HepG2 (cell line): ENCODE data around the gene HUNK.

Experiments
- ADNP ChIP-seq: sonication (generic); formaldehyde crosslinking; IDR thresholded peaks from 2 replicates; pipeline ENCODE4 v1.4.0; 2020; ENCODE audit warnings: missing genetic modification reagents
- CENPBD1 ChIP-seq: sonication (generic); formaldehyde crosslinking; IDR thresholded peaks from 2 replicates; pipeline ENCODE4 v1.8.0; 2022; ENCODE audit warnings: missing genetic modification reagents, low read depth, mild to moderate bottlenecking, borderline replicate concordance
- CHD2 ChIP-seq: IDR thresholded peaks from 2 replicates; pipeline ENCODE4 v1.6.1; 2011; ENCODE audit warnings: low read depth, low read length, improper control_type of control experiment
- CTCF ChIP-seq: sonication (generic); formaldehyde crosslinking; IDR thresholded peaks from 2 replicates; pipeline ENCODE4 v1.5.0; 2020; ENCODE audit warnings: mild to moderate bottlenecking, missing genetic modification reagents, moderate library complexity
- EZH2 ChIP-seq: conservative IDR thresholded peaks from 2 replicates; pipeline ENCODE4 v1.6.1; 2012; ENCODE audit warnings: mild to moderate bottlenecking, low read depth, low read length, moderate library complexity
- FLYWCH1 ChIP-seq: sonication (generic); formaldehyde crosslinking; IDR thresholded peaks from 2 replicates; pipeline ENCODE4 v1.8.1; 2023; ENCODE audit warnings: mild to moderate bottlenecking, missing genetic modification reagents
- FOSL1 ChIP-seq: sonication (generic); formaldehyde crosslinking; IDR thresholded peaks from 2 replicates; pipeline ENCODE4 v1.9.0; 2021; ENCODE audit warnings: missing genetic modification reagents, borderline replicate concordance
- MAX ChIP-seq: IDR thresholded peaks from 2 replicates; pipeline ENCODE4 v1.6.1; 2012; ENCODE audit warnings: inconsistent platforms
- MED8 ChIP-seq: sonication (generic); formaldehyde crosslinking; IDR thresholded peaks from 2 replicates; pipeline ENCODE4 v1.8.1; 2023; ENCODE audit warnings: mild to moderate bottlenecking, missing genetic modification reagents; ENCODE audit not compliant: insufficient replicate concordance
- MYNN ChIP-seq: sonication (generic); formaldehyde crosslinking; IDR thresholded peaks from 2 replicates; pipeline ENCODE4 v1.4.0; 2020; ENCODE audit warnings: mild to moderate bottlenecking, low read depth, missing genetic modification reagents
- SIN3A ChIP-seq: IDR thresholded peaks from 2 replicates; pipeline ENCODE4 v1.6.1; 2011; ENCODE audit warnings: low read depth, mild to moderate bottlenecking, control low read depth, low read length, borderline replicate concordance
- TBL1XR1 ChIP-seq: fragments of 150-350 bp; IDR thresholded peaks from 2 replicates; pipeline ENCODE4 v1.6.1; 2014; ENCODE audit warnings: borderline replicate concordance, low read length; ENCODE audit not compliant: partially characterized antibody
- TF ChIP-seq, protein P1 (sequence below): sonication (generic); formaldehyde crosslinking; IDR thresholded peaks from 2 replicates; pipeline ENCODE4 v1.5.1; 2020; ENCODE audit warnings: mild to moderate bottlenecking, missing genetic modification reagents, moderate library complexity

DNA sequence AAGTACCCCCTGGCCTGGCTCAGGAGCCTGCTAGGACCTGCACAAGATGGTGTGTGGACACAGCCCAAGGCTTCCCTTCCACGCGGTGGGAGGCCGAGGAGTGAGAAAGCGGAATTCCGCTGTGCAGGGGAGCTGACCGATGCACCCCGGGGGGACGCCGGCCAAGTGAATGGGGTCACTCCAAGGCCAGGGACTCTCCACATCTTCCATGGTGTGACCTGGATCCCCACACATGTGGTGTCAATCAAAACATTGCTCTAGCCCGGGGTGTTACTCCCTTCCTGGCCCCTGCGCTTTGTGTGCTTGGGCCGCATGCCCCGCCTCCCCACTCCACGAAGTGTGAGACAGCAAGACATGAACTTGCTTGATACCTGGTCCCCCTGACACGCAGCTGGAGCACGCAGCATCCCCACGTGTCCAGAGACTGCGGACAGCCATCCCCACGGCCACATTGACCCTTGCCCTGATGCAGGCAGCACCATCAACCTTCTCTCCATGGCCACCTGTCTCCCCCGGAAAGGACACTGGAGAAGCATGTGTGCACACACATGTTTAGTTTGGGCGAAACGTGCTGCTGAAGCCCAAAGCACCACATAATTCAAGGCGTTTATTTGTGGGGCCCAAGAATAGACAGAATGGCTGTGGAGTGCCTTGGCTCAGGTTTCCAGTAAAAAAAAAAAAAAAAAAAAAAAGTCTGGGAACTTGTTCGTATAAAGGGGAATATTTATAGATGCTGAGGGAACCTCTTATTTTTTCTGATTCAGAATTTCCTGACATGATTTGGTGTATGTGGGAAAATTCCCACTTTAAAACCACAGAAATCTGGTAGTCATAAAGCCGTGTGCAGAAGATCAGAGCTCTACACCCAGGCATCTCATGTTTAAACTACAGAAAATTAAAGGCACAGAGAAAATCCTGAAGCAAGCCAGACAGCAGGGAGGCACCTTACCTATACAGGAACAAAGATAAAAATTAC, 171.7 kb downstream of the HUNK start:
- TF ChIP-seq, protein P1, sequence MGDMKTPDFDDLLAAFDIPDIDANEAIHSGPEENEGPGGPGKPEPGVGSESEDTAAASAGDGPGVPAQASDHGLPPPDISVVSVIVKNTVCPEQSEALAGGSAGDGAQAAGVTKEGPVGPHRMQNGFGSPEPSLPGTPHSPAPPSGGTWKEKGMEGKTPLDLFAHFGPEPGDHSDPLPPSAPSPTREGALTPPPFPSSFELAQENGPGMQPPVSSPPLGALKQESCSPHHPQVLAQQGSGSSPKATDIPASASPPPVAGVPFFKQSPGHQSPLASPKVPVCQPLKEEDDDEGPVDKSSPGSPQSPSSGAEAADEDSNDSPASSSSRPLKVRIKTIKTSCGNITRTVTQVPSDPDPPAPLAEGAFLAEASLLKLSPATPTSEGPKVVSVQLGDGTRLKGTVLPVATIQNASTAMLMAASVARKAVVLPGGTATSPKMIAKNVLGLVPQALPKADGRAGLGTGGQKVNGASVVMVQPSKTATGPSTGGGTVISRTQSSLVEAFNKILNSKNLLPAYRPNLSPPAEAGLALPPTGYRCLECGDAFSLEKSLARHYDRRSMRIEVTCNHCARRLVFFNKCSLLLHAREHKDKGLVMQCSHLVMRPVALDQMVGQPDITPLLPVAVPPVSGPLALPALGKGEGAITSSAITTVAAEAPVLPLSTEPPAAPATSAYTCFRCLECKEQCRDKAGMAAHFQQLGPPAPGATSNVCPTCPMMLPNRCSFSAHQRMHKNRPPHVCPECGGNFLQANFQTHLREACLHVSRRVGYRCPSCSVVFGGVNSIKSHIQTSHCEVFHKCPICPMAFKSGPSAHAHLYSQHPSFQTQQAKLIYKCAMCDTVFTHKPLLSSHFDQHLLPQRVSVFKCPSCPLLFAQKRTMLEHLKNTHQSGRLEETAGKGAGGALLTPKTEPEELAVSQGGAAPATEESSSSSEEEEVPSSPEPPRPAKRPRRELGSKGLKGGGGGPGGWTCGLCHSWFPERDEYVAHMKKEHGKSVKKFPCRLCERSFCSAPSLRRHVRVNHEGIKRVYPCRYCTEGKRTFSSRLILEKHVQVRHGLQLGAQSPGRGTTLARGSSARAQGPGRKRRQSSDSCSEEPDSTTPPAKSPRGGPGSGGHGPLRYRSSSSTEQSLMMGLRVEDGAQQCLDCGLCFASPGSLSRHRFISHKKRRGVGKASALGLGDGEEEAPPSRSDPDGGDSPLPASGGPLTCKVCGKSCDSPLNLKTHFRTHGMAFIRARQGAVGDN (CRISPR knock-in tag), result no peak
- no peak for TF ChIP-seq CHD2
- no peak for TF ChIP-seq MYNN (CRISPR knock-in tag)
- TF ChIP-seq FLYWCH1 (CRISPR knock-in tag), result no peak
- no peak for TF ChIP-seq ADNP (CRISPR knock-in tag)
- TF ChIP-seq CENPBD1 (CRISPR knock-in tag), result no peak
- TF ChIP-seq EZH2, result no peak
- TF ChIP-seq FOSL1 (CRISPR knock-in tag), result no peak
- no peak for TF ChIP-seq MED8
- no peak for TF ChIP-seq MAX
- no peak for TF ChIP-seq CTCF (CRISPR knock-in tag)
- no peak for TF ChIP-seq SIN3A
- no peak for TF ChIP-seq TBL1XR1
